Stimulated activated effector memory CD8-positive, alpha-beta T cell treated with anti-CD3 and anti-CD28 coated beads, Interleukin-12 subunit alpha, Interleukin-12 subunit beta, amount 100 ng/mL, for 72 hours (primary cell): ENCODE results near the gene GTPBP10.
"Not testable (repeated sequence)": the region's sequence is repeated elsewhere in the genome, so short reads cannot be mapped to it uniquely, and the experiment has no call there.

Source experiments
- ATAC-seq: fragments of 150-1000 bp; cut with Tn5 transposase; 2 replicates; pipeline ENCODE4 v1.10.0; 2021
- DNase-seq, 2 donors: peaks; one replicate each; pipeline ENCODE4 v3.0.0; 2021 to 2022; ENCODE audit warnings: low spot score in 2 of 2
- H3K27ac Mint-ChIP-seq: one replicate; pipeline ENCODE4 v1.8.0; 2022; ENCODE audit warnings: mild to moderate bottlenecking, mixed read lengths
- H3K36me3 Mint-ChIP-seq: one replicate; pipeline ENCODE4 v1.8.0; 2022; ENCODE audit warnings: mild to moderate bottlenecking, mixed read lengths
- H3K4me1 Mint-ChIP-seq: one replicate; pipeline ENCODE4 v1.8.0; 2022; ENCODE audit warnings: mixed read lengths
- H3K4me3 Mint-ChIP-seq: one replicate; pipeline ENCODE4 v1.8.0; 2022; ENCODE audit warnings: mild to moderate bottlenecking, mixed read lengths
- H3K9me3 Mint-ChIP-seq: one replicate; pipeline ENCODE4 v1.8.0; 2022; ENCODE audit warnings: mixed read lengths

Gene GTPBP10

GRCh38 chr7:90346336-90347125, at the start of gene GTPBP10:
TSS of gene GTPBP10 (plus strand) at chr7:90346716. CDS start at chr7:90346742, 26 bp downstream.
- peaks cover 25% of the 10 kb centered on the region for H3K4me1 Mint-ChIP-seq
- H3K9me3 Mint-ChIP-seq: peaks cover 3% of the 10 kb centered on the region
- H3K4me3 Mint-ChIP-seq: peak within 1 kb of the TSS; percentile 89

GRCh38 chr7:90298145-90299038, 48.1 kb upstream of the GTPBP10 start:
- H3K9me3 Mint-ChIP-seq: no peaks in the 10 kb centered on the region
- no peak overlapping the region for H3K27ac Mint-ChIP-seq
- no peak overlapping the region for H3K4me3 Mint-ChIP-seq
- ATAC-seq: peak; percentile 76
- no peaks in the 10 kb centered on the region for H3K36me3 Mint-ChIP-seq
- no peak for DNase-seq
- H3K4me1 Mint-ChIP-seq: no peaks in the 10 kb centered on the region

More at GRCh38 chr7:90346336-90347125, at the start of gene GTPBP10:
- DNase-seq (peak; percentile 92 to 97), ATAC-seq (peak; percentile 97)
- peaks cover 9% of the 10 kb centered on the region for H3K36me3 Mint-ChIP-seq
- peak within 1 kb of the TSS; percentile 98 for H3K27ac Mint-ChIP-seq

GRCh38 chr7:90303241-90303640, 43.3 kb upstream of the GTPBP10 start:
- Mint-ChIP-seq H3K4me3 (no peak overlapping the region), H3K36me3 (no peaks in the 10 kb centered on the region), H3K27ac (no peak overlapping the region), H3K4me1 (no peaks in the 10 kb centered on the region), H3K9me3 (no peaks in the 10 kb centered on the region)
- DNase-seq: no peak
- no peak for ATAC-seq

- no peak for DNase-seq
- no peak overlapping the region for H3K27ac Mint-ChIP-seq
- no peaks in the 10 kb centered on the region for H3K4me1 Mint-ChIP-seq
Measured at GRCh38 chr7:90309872-90310271, 36.6 kb upstream of the GTPBP10 start.

GRCh38 chr7:90311175-90311574, 35.3 kb upstream of the GTPBP10 start:
- ATAC-seq (no peak), DNase-seq (no peak)
- no peaks in the 10 kb centered on the region for H3K36me3 Mint-ChIP-seq
- H3K27ac Mint-ChIP-seq: no peak overlapping the region
- no peak overlapping the region for H3K4me3 Mint-ChIP-seq
- H3K9me3 Mint-ChIP-seq: no peaks in the 10 kb centered on the region
- no peaks in the 10 kb centered on the region for H3K4me1 Mint-ChIP-seq

More at GRCh38 chr7:90309872-90310271, 36.6 kb upstream of the GTPBP10 start:
- Mint-ChIP-seq H3K9me3 (no peaks in the 10 kb centered on the region), H3K36me3 (no peaks in the 10 kb centered on the region), H3K4me3 (no peak overlapping the region)
- ATAC-seq: no peak

- DNase-seq (no peak), ATAC-seq (no peak)
- H3K9me3 Mint-ChIP-seq: no peaks in the 10 kb centered on the region
- no peaks in the 10 kb centered on the region for H3K36me3 Mint-ChIP-seq
- no peaks in the 10 kb centered on the region for H3K4me1 Mint-ChIP-seq
- no peak overlapping the region for H3K27ac Mint-ChIP-seq
- H3K4me3 Mint-ChIP-seq: no peak overlapping the region
Measured at GRCh38 chr7:90312745-90313144, 33.8 kb upstream of the GTPBP10 start.

GRCh38 chr7:90313907-90314306, 32.6 kb upstream of the GTPBP10 start:
- Mint-ChIP-seq H3K4me3 (no peak overlapping the region), H3K27ac (no peak overlapping the region), H3K9me3 (no peaks in the 10 kb centered on the region), H3K4me1 (no peaks in the 10 kb centered on the region), H3K36me3 (no peaks in the 10 kb centered on the region)
- no peak for ATAC-seq
- DNase-seq: no peak

- H3K9me3 Mint-ChIP-seq: no peaks in the 10 kb centered on the region
- ATAC-seq: no peak
- H3K4me3 Mint-ChIP-seq: no peak overlapping the region
- no peaks in the 10 kb centered on the region for H3K36me3 Mint-ChIP-seq
- no peak overlapping the region for H3K27ac Mint-ChIP-seq
- peaks cover 13% of the 10 kb centered on the region for H3K4me1 Mint-ChIP-seq
- DNase-seq: no peak
Measured at GRCh38 chr7:90320014-90320413, 26.5 kb upstream of the GTPBP10 start.

- Mint-ChIP-seq H3K4me1 (peaks cover 13% of the 10 kb centered on the region), H3K4me3 (no peak overlapping the region), H3K9me3 (no peaks in the 10 kb centered on the region), H3K27ac (no peak overlapping the region), H3K36me3 (no peaks in the 10 kb centered on the region)
- no peak for DNase-seq
- no peak for ATAC-seq
Measured at GRCh38 chr7:90320418-90320800, 26.1 kb upstream of the GTPBP10 start.

GRCh38 chr7:90320801-90321494, 25.6 kb upstream of the GTPBP10 start, which contains the start of gene FAM237B:
TSS of gene FAM237B (minus strand) at chr7:90321304. CDS start at chr7:90319748, 1,556 bp downstream.
- Mint-ChIP-seq H3K27ac (no peak within 1 kb of the TSS), H3K4me1 (peaks cover 13% of the 10 kb centered on the region), H3K4me3 (peak within 1 kb of the TSS; percentile 11), H3K9me3 (no peaks in the 10 kb centered on the region), H3K36me3 (no peaks in the 10 kb centered on the region)
- DNase-seq (no peak), ATAC-seq (peak; percentile 24)

- no peaks in the 10 kb centered on the region for H3K36me3 Mint-ChIP-seq
- peaks cover 13% of the 10 kb centered on the region for H3K4me1 Mint-ChIP-seq
- ATAC-seq: no peak
Measured at GRCh38 chr7:90322837-90323236, 23.7 kb upstream of the GTPBP10 start.

GRCh38 chr7:90326500-90326899, 20.0 kb upstream of the GTPBP10 start:
- no peak for DNase-seq
- no peak overlapping the region for H3K4me3 Mint-ChIP-seq
- peaks cover 2% of the 10 kb centered on the region for H3K4me1 Mint-ChIP-seq
- H3K9me3 Mint-ChIP-seq: no peaks in the 10 kb centered on the region
- no peak overlapping the region for H3K27ac Mint-ChIP-seq
- ATAC-seq: no peak
- no peaks in the 10 kb centered on the region for H3K36me3 Mint-ChIP-seq

More at GRCh38 chr7:90322837-90323236, 23.7 kb upstream of the GTPBP10 start:
- Mint-ChIP-seq H3K9me3 (no peaks in the 10 kb centered on the region), H3K4me3 (no peak overlapping the region), H3K27ac (no peak overlapping the region)
- no peak for DNase-seq

- DNase-seq (no peak), ATAC-seq (no peak)
- no peak overlapping the region for H3K27ac Mint-ChIP-seq
- no peaks in the 10 kb centered on the region for H3K36me3 Mint-ChIP-seq
- no peaks in the 10 kb centered on the region for H3K9me3 Mint-ChIP-seq
- H3K4me3 Mint-ChIP-seq: no peak overlapping the region
- no peaks in the 10 kb centered on the region for H3K4me1 Mint-ChIP-seq
Measured at GRCh38 chr7:90334193-90334843, 12.2 kb upstream of the GTPBP10 start.

- not testable (repeated sequence) for ATAC-seq, H3K4me3 Mint-ChIP-seq, H3K36me3 Mint-ChIP-seq, H3K4me1 Mint-ChIP-seq, H3K9me3 Mint-ChIP-seq, DNase-seq, H3K27ac Mint-ChIP-seq
Measured at GRCh38 chr7:90334926-90335325, 11.6 kb upstream of the GTPBP10 start.

- no peaks in the 10 kb centered on the region for H3K9me3 Mint-ChIP-seq
- no peaks in the 10 kb centered on the region for H3K4me1 Mint-ChIP-seq
- no peak overlapping the region for H3K4me3 Mint-ChIP-seq
- ATAC-seq (no peak), DNase-seq (no peak)
- no peak overlapping the region for H3K27ac Mint-ChIP-seq
- H3K36me3 Mint-ChIP-seq: no peaks in the 10 kb centered on the region
Measured at GRCh38 chr7:90337106-90337505, 9.4 kb upstream of the GTPBP10 start.
